SK-N-MC (cell line): Measurements from ENCODE around the gene SHROOM3.

Experiments
- EZH2 ChIP-seq: fragments of 200-600 bp; sonication (generic); IDR thresholded peaks from one replicate; pipeline ENCODE4 v1.6.1; 2017; ENCODE audit warnings: antibody characterized with exemption
- FOXP2 ChIP-seq: optimal IDR thresholded peaks from 2 replicates; pipeline ENCODE3; 2011; ENCODE audit warnings: mild to moderate bottlenecking, moderate library complexity; ENCODE audit not compliant: insufficient read depth; ENCODE audit errors: extremely low read length, control extremely low read depth
- POLR2AphosphoS5 ChIP-seq: IDR thresholded peaks from 2 replicates; pipeline ENCODE4 v1.6.1; 2012; ENCODE audit warnings: mild to moderate bottlenecking, low read depth, low read length, borderline replicate concordance

- TF ChIP-seq EZH2 (no peak), POLR2AphosphoS5 (no peak), FOXP2 (no peak)
Measured at GRCh38 chr4:76597423-76597979, 162.5 kb downstream of the SHROOM3 start.
